BJ (cell line): Measurements from ENCODE around the gene PPIL3. TPM values are rescaled to one million over a fixed set of nuclear protein-coding genes. Genes with fewer than 3 reads are reported as not detected.

Source experiments
- CTCF ChIA-PET: fragments of 350-600 bp; formaldehyde crosslinking; extraction: SDS; loops from one replicate; lab custom pipeline; 2021; ENCODE audit warnings: antibody characterized with exemption, inconsistent platforms; lab: Yijun Ruan, JAX
- POLR2A ChIA-PET: fragments of 300-600 bp; sonication (Branson Sonifier 250); formaldehyde crosslinking; extraction: SDS; loops from one replicate; lab custom pipeline; 2021; ENCODE audit warnings: antibody characterized with exemption; lab: Charles Lee
- DNase-seq: peaks from one replicate; pipeline ENCODE4 v3.0.0-alpha.2; 2011; ENCODE audit warnings: low read depth
- H3K27me3 ChIP-seq: 2 replicates; pipeline ENCODE4 v1.6.0; 2011; ENCODE audit warnings: low read length; ENCODE audit not compliant: control insufficient read depth, insufficient read depth
- H3K36me3 ChIP-seq: 2 replicates; pipeline ENCODE4 v1.5.1; 2011; ENCODE audit warnings: low read length; ENCODE audit not compliant: control insufficient read depth, insufficient read depth
- H3K4me3 ChIP-seq: 2 replicates; pipeline ENCODE4 v1.5.1; 2011; ENCODE audit warnings: low read depth, mild to moderate bottlenecking, control low read depth, low read length
- CTCF ChIP-seq: IDR thresholded peaks from 2 replicates; pipeline ENCODE4 v1.5.1; 2011; ENCODE audit warnings: low read depth, mild to moderate bottlenecking, control low read depth, inconsistent platforms, low read length, moderate library complexity; ENCODE audit not compliant: insufficient read depth
- polyA minus RNA-seq: library from RNA; depleted of rRNA, polyadenylated mRNA; stranded (reverse); fragments of >200 nt; gene quantifications from 2 replicates; pipeline ENCODE4 v1.2.3, GENCODE V29; 2011; rRNA and poly(A)+ RNA removed
- polyA plus RNA-seq: library from polyadenylated mRNA; depleted of rRNA; stranded (reverse); fragments of >200 nt; gene quantifications from 2 replicates; pipeline ENCODE4 v1.2.3, GENCODE V29; 2011; rRNA removed

The PPIL3 gene
- polyA plus RNA-seq (20.8 and 47.8 TPM in 2 replicates), polyA minus RNA-seq (4.7 and 9.7 TPM in 2 replicates)

GRCh38 chr2:200888704-200889625 is at the start of gene PPIL3, which contains the start of gene NIF3L1:
Gene PPIL3 (minus strand): TSS chr2:200889077. CDS start chr2:200887615, 1,462 bp downstream.
Gene NIF3L1 (plus strand): TSS chr2:200889371. CDS start chr2:200891944, 2,573 bp downstream.
- Histone ChIP-seq H3K27me3 (no peaks in the 10 kb centered on the region), H3K4me3 (peak within 1 kb of the TSS; percentile 56), H3K36me3 (peaks cover 2% of the 10 kb centered on the region; the same call in 1 of the 2 replicates)
- peak; percentile 74 for DNase-seq
- TF ChIP-seq CTCF, result no peak
- CTCF ChIA-PET, result interaction anchor here (0.9 to 1.7 kb wide), 6 partner anchors 12 to 346 kb away, joined by 3 to 7 read pairs (median 4); no protein-coding TSS in a partner anchor
- POLR2A ChIA-PET, result interaction anchor here (0.6 to 1.0 kb wide), 3 partner anchors 24 to 230 kb away, joined by 4 to 7 read pairs (median 6); partner anchors contain the start of gene CLK1

- POLR2A ChIA-PET, result no interaction called here
- no peak overlapping the region for H3K4me3 ChIP-seq
- no peak for DNase-seq
- peaks cover 5% of the 10 kb centered on the region for H3K36me3 ChIP-seq
- TF ChIP-seq CTCF, result no peak
- no peaks in the 10 kb centered on the region for H3K27me3 ChIP-seq
- CTCF ChIA-PET, result no interaction called here
Observed at GRCh38 chr2:200930947-200931626, 42.2 kb upstream of the PPIL3 start.

GRCh38 chr2:200929334-200930249 is 40.7 kb upstream of the PPIL3 start:
- H3K36me3 ChIP-seq, result peaks cover 5% of the 10 kb centered on the region
- DNase-seq, result no peak
- no peak for TF ChIP-seq CTCF
- CTCF ChIA-PET, result interaction anchor here (0.7 kb wide), 1 partner anchor 24 kb away, joined by 3 read pairs; no protein-coding TSS in a partner anchor
- no peak overlapping the region for H3K4me3 ChIP-seq
- no peaks in the 10 kb centered on the region for H3K27me3 ChIP-seq
- POLR2A ChIA-PET, result interaction anchor here (0.7 kb wide), 1 partner anchor 40 kb away, joined by 7 read pairs; the partner anchor contains the start of gene NIF3L1

GRCh38 chr2:200922439-200922838 is 33.6 kb upstream of the PPIL3 start:
- POLR2A ChIA-PET, result no interaction called here
- TF ChIP-seq CTCF, result no peak
- H3K4me3 ChIP-seq, result no peak overlapping the region
- no peak for DNase-seq
- CTCF ChIA-PET, result interaction anchor here (0.7 to 1.7 kb wide), 3 partner anchors 17 to 1758 kb away, joined by 3 to 4 read pairs (median 4); no protein-coding TSS in a partner anchor
- H3K27me3 ChIP-seq, result no peaks in the 10 kb centered on the region
- H3K36me3 ChIP-seq, result peaks cover 6% of the 10 kb centered on the region
